HG03103 (cell line): ENCODE data around the gene TIMP1.

Experiments used
- ATAC-seq: cut with Tn5 transposase; IDR thresholded peaks from one replicate; pipeline ENCODE4 v1.9.1; 2021; ENCODE audit warnings: low read depth; ENCODE audit not compliant: unreplicated experiment

Gene TIMP1

DNA sequence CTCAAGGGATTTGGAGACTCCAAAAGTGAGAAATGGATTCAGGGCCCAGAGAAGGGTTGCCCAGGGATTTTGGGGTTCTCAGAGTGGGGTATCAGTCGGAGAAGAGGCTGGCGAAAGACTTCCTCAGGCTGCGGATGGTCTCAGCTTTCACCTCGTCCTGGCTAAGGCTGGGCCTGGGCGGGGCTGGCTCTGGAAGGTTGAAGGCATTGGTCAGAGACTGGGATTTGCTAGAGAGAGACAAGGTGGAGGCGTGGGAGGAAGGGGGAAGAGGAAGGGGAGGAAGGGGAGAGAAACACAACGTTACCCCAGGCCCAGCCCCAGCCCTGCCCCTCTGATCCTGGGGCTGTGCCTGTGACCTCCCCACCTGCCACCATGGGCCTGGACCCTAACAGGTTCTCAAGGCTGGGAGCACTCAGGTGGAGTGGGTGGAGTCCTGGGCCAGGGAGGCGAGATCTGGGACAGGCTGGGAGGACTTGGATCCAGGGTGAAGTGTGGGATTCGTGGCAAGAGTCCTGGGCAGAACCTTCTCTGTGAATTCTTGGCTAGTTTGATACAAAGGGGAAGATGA is 9.4 kb upstream of the TIMP1 start:
- no peak for ATAC-seq

DNA sequence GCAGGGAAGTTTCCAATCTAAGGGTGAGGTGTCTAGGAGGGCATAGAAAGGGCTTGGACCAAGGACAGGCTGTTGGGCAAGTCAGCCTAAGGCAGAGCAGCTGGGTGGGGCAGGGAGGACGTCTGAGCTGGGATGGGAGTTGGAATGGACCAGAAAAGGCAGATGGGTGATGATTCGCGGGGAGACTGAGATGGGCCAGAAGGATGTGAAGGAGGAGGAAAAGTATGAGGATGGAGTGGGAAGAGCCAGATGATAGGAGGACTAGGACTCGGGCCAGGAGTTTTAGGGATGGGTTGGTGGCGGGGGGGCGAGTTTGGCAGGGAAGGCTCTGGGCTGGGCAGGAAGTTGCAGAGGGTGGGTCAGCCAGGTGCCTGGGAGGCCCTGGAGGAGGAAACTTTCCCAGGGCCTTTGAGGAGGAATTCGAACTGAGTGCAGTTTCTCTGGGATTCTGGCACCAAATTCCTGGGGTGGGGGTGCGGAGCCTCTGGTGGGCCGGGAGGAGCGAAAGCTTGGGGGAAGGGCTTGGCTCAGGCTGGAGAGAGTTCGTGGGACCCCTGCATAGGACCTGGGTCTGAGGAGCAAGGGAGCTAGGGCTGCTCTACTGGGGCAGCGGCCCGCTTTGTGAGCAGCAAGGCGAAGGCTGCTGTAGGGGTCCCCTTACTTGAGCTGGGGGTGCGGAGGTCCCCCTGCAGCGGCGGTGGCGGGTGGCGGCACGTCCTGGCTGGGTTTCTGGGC is 8.7 kb upstream of the TIMP1 start:
- ATAC-seq, result no peak

DNA sequence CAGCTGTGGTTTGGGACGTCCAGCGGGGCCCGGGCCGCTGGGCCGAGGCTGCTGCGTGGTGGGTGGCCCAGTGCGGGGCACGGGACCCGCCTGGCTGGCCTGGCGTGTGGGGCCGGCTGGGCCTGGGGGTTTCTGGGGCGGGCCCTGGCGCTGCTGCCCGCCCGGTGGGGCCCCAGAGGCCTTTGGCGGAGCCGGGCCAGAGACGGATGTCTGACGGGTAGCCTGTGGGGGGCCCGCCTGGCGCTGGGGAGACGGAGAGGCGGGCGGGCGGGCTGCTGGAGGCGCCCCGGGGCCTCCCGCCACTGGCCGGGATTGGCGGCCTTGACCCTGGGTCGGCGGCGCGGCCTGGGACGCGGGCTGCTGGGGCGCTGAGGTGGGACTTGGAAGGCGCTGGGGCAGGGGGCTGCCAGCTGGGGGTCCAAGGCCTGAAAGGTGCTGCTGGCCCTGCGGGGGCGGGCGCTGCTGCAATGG is 8.1 kb upstream of the TIMP1 start:
- no peak for ATAC-seq

DNA sequence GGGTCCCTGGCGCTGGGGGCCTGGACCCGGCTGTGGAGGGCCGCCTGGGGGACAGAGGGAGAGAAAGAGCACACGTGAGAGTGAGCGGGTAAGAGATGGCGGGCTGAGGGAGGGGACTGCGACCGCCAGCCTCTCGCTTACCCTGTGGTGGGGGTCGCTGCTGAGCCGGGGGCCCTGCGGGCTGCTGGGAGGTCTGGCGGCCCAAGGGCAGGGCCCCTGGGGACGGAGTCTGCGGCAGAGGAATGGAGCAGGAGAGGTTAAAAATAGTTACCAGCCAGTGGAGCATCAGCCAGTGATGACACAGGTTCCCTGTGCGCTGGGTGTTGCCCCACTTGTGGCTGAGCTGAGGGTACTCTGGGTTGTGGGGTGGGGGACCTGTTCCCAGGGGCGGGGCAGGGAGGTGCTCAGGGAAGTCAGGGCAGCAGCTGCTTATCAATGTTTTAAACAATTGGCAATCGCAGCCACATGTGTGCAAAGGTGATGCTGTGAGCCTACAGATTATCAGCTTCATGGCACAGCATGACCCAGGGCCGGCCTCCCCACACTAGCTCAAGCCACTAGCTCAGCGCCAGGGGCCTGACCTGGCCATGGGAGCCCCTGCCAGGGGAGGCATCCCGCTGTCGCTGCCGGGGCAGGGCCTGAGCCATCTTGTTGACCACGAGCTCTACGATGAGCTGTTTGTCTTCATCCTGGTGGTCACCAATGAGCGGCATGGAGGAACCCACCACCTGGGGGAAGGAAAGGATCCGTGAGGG is 7.5 kb upstream of the TIMP1 start:
- no peak for ATAC-seq

DNA sequence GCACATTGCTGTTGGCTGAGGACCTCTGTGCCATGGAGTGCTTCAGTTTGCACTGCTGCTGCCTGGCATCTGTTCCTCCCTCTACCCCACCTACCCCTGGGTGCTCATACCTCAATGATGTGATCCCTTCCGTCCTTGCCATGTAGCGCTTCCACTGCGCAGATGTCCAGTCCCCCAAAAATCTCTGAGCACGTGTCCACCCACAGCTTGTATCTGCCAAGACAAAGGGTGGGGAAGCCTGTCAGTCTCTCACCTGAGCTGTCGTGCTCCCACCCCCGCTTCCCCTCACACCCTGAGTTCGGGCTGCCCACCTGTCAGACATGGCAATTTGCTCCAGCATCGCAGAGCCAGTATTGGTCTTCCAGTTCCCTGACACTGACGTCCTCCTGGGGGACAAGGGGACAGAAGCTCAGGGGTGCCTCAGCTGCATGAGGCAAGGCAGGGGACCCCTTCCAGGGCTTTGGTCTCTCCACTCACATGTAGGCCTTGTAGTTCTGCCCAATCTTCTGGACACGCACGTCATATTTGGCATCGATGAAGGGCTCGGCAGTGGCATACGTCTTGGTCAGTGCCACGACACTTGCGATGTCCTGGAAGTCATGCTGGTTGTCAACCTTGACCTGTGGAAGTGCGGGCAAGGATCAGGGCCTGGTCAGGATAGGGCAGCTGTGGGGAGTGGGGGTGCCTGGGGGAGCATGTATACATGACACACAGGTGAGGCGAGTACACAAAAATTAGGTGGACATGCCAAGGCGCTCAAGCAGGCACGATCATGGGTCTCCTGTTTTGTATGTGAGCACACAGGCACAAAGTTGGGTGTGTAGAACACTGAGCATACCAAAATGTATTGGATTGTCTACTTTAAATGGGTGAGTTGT is 6.0 kb upstream of the TIMP1 start:
- ATAC-seq, result no peak

DNA sequence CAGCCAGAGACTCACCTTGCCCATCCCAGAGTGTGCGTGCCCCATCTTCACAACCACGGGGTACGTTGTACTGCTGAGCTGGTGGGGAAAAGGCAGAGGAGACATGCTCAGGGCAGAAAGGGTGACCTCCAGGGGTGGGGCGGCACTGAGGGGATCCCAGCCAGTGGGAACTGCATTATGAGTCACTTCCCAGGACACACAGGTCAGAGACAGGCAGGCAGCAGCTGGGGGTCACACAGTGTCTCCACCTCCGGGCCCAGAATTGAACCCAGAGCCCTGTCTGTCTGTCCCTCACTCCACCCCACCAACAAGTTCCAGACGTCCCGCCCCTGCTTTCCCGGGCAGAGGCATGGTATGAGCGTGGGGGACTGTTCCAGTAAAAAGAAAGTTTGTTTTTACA is 4.8 kb upstream of the TIMP1 start:
- no peak for ATAC-seq

DNA sequence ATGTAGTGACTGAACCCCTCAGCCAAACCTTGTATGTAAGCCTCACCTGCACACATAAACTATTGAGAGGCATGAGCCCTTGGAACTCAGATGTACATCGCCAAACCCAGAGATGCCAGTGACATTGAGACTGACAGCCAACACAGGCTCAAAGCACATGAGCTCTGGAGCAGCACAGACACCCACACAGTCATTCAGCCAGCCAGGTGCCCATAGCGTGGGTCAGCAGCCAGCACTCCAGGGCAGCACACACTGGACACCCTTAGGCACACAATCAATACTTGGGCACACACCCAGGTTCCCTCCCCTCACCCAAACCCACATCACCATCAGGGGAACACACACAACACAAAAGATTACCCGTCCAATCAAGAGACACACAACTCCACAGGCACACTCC is 4.3 kb upstream of the TIMP1 start:
- ATAC-seq, result no peak

DNA sequence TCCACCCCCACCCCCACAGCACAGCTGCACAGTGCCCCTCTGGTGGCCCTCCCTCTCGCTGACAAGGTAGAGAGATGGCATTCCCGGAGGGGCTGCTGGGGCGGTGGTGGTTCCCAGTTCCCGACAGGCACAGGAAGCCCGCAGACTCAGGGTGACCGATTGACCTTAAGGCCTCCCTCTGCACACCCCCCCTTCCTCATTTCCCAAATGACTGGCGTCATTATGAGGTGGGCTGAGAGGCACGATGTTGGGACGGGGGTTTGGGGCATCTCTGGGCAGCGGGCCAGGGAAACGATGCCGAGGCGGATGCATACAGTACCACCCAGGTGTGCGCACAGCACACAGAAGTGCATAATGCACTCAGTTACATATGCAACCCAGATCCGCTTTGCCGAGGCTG is 3.5 kb upstream of the TIMP1 start:
- no peak for ATAC-seq

DNA sequence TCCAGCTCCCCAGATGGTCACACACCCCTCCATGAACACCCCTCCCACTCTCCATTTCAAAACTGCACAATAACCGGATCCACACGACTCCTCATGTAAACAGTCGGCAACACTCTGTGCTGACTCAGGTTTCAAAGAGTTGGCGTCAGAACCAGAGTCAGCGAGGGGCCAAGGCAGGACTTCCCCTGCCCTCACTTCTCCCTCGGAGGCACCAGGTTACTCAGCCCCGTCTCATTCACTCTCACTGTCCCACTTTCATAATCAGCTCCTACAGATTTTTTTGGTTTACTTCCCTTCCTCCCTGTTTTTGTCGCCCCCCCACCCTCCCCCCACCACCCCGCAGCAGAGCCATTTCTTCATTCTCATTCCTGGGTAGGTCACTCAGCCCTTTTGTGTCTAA is 2.7 kb upstream of the TIMP1 start:
- no peak for ATAC-seq

DNA sequence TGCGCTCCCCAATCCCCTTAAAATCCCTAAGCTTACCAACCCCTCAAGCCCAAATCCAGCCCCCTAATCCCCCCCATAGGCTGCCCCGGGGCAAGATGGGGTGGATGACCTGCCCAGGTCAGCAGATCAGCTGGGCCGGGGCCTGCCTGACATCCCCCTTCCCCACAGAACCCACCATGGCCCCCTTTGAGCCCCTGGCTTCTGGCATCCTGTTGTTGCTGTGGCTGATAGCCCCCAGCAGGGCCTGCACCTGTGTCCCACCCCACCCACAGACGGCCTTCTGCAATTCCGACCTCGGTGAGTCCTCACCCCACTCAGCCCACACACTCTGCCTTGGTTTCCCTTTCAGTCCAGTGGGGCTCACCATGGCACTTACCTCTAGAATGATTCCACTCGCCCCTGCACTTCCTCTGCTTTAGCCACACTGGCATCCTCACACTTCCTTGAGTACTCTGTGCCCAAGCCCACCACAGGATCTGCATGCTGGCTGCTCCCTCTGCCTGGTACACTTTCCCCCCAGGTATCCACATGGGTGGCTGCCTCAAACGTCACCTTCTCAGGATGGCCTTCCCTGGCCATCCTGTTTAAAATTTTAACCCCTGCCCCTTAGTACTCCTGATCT is 1.1 kb downstream of the TIMP1 start:
- ATAC-seq, result no peak

DNA sequence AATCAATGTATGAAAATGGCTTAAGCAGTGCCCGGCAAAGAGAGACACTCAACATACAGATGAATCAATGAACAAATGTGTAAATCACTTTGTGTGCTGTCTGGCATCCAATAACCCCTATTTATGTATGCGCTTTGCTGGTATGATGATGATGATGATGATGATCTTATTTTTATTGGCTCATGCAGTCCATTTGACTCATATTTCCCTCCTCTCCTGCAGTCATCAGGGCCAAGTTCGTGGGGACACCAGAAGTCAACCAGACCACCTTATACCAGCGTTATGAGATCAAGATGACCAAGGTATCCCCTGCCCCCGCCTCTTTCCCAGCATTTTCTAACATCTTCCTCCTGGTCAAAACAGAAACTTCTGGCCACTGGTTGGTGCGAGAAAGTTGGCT is 2.5 kb downstream of the TIMP1 start:
- no peak for ATAC-seq

DNA sequence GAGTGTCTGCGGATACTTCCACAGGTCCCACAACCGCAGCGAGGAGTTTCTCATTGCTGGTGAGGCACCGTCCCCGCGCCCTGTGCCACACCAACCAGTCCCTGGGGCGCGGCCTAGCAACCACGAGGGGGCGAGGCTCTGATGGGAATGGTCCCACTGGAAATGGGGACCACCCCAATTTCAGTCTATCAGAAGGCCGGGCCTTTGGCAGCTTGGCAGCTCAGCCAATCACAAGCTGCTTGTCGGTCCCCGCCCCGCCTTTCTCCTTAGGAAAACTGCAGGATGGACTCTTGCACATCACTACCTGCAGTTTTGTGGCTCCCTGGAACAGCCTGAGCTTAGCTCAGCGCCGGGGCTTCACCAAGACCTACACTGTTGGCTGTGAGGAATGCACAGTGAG is 3.0 kb downstream of the TIMP1 start:
- no peak for ATAC-seq

DNA sequence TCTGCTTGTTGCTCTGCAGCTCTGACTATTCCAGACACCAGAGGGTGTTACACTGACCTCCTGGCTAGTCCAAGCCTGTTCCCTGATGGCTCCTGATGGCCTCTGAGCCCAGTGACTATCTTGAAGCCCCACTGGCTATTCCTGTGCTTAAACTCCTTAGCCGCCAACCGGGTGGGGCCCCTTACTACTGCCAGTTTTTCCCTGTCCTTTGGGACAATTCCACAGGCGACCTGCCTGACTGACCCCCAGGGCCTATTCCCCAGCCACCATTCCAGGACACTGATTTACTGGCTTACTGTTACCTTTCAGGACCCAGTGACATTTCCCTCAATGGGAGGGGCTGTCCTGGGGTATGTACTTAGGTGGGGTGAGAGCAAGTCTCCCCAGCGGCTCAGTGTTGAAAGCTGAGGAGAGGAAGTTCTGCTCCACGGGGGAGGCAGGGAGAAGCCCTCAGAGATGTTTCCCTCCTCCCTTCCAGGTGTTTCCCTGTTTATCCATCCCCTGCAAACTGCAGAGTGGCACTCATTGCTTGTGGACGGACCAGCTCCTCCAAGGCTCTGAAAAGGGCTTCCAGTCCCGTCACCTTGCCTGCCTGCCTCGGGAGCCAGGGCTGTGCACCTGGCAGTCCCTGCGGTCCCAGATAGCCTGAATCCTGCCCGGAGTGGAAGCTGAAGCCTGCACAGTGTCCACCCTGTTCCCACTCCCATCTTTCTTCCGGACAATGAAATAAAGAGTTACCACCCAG is 4.0 kb downstream of the TIMP1 start:
- ATAC-seq, result no peak

DNA sequence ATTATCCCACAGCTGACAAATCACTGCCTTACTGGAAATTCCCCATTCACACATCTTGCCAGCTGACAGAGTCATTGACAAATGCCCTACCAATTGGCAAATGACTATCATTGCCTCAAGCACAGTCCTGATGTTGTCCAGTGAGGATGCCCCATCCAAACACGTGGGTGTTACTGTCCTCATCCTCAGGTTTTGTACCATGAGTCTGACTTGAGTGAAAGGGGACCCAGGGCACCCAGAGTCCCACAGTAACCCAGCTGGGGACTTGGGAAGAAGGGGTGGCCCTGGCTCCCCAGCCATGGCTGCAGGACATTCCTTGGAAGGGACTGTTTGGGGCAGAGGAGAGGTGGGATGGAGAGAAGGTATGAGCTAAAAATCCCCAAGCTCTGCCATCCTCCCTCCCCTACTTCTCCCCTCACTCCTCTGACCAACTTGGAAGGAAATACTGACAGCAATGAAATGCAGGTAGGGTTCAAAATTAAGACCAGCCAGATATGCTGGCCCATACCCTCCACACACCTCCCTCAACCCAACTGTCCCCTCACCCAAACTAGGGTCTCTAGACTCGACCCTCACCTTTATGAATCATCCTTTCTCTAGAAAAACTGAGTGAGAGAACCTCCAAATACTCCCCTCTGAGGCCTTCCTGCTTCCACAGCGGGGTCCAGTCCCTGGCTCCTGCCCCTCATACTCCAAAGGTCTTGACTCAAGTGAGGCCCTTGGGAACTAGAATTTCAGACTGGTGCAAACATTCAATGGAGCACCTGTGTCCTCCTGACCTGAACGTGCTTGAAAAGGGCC is 5.1 kb downstream of the TIMP1 start:
- ATAC-seq, result no peak

DNA sequence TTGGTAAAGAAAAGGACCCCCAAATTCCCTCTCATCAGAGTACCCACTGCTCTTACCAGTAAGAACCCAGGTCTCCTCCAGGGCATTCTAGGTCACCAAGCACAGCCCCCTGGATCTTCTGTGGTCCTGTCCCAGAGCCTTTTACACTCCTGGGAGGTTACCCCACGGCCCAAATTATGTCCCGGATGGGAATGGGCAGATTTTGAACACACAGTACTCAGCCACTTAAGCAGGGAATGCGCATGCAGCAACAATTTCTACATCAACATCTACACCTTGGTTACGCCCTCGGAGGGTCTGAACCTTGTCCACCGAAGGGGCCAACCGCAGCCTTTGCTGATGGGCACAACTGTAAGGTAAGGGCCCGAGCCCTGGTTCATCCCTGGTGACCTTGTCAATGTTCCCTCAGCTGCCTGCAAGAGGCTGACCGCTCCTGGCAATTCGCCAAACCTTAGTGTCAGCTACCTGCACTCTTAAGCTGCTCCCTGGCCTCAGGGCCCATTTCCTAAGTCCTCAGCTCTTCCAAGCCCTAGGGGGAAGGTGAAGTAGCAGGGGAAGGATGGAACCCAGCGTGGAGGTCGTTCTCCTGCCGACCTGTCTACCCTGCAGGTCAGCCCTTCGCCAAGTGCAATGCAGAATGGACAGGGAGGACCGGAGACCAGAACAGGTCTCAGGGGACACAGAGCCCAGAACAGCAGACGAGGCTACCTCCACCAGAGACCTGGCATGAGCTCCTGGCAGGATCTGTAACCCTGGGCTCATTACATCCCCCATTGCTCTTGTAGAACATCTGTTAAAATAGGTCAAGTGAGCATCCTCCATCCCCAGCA is 5.9 kb downstream of the TIMP1 start:
- no peak for ATAC-seq

DNA sequence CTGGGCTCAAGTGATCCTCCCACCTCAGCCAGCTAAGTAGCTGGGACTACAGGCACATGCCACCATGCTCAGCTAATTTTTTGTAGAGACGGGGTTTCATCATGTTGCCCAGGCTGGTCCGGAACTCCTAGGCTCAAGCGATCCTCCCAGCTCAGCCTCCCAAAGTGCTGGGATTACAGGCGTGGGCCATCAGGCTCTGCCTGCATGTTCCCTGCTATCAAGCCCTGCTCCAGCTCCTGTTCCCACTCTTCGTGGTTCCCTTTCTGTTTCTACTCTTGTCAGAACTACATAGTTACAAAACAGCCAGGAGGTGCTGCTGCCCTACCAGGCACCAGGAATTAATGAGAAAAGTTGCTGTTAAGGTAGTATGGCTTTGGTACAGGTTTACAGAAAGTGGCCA is 8.7 kb downstream of the TIMP1 start:
- no peak for ATAC-seq

DNA sequence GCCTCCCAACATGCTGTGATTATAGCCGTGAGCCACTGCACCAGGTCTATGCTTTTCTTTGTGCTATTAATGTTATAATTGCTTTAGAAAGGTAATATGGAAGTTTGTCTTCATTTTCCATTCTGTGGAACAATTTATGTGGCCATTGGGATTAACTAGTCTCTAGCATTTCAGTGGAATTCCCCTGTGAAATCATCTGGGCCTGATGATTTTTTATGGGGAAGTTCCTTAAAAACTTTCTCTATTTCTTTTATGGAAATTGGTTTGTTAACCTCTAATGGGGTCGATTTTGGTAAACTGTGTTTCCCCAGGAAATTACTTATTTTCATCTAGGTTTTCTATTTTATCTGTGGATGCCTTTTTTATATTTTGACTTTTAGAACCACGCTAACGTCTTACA is 11.3 kb downstream of the TIMP1 start:
- no peak for ATAC-seq

DNA sequence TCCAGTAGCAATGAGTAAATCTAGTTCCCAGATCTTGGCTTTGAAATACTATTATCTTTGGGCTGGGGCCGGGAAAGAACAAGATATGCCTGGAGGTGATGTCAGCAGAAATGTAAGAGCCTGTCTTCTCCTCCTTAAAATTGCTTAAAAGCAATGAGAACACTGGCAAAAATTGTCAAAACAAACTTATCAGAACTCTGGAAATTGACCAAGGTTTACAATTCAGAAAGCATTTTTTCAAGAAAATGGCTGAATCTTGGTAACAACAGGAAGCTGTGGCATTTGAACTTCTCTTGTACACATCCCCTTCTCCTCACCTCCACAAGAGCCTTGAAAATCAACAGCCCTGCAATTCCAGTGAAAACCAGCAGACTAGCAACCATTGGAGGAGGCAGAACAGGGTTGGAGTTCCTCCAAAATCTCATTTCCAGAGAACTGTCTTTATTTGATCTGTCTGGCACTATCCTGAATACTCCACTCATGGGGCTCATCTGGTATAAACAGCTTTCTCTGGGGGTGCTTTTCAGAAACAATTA is 13.5 kb downstream of the TIMP1 start:
- ATAC-seq, result no peak
